ENCODE measurements around the gene DDX28.
"Not testable (repeated sequence)": the region's sequence is repeated elsewhere in the genome, so short reads cannot be mapped to it uniquely, and the experiment has no call there.

GRCh38 chr16:67972285-67972684 is 50.7 kb downstream of the DDX28 start:
- TF ChIP-seq, protein P1, sequence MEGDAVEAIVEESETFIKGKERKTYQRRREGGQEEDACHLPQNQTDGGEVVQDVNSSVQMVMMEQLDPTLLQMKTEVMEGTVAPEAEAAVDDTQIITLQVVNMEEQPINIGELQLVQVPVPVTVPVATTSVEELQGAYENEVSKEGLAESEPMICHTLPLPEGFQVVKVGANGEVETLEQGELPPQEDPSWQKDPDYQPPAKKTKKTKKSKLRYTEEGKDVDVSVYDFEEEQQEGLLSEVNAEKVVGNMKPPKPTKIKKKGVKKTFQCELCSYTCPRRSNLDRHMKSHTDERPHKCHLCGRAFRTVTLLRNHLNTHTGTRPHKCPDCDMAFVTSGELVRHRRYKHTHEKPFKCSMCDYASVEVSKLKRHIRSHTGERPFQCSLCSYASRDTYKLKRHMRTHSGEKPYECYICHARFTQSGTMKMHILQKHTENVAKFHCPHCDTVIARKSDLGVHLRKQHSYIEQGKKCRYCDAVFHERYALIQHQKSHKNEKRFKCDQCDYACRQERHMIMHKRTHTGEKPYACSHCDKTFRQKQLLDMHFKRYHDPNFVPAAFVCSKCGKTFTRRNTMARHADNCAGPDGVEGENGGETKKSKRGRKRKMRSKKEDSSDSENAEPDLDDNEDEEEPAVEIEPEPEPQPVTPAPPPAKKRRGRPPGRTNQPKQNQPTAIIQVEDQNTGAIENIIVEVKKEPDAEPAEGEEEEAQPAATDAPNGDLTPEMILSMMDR (conservative IDR thresholded peaks at IDR 0.05; ENCODE audit: low read length) = not testable (repeated sequence)
- not testable (repeated sequence) for TF ChIP-seq EZH2phosphoT487 (IDR thresholded peaks at IDR 0.05; ENCODE audit: borderline replicate concordance)

All from Loucy (cell line).